ENCODE results near the gene MMEL1.

DNA sequence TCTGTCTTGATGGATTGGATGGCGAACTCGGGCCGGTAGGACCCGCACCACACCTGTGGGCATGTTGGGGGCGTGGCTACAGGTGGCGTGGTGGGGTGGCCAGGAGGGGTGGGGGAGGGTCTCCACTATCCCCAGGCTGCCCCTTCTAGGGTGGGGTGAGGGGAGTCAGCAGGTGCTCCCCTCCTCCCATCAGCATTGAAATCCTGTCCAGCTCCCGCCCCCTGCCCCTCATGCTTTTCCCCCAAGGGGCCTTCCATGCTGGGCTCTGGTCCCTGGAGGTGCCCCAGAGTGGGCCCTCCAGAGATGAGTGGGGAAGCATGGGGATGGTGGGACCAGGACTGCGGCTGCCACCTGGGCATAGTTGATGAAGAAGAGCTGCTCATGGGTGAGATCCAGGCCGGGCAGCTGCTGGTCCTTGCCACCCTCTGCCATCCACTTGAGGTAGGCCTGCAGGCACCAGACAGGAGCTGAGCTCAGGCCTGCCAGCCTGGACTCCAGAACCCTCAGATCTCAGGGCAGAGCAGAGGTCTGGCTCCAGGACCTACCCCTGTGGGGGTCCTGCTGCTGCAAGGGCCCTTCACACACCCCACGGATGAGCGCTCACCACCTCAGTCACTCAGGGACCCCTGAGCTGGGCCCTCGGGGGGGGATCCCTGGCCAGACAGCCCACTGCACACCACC lies 41.1 kb downstream of the MMEL1 start:
- TF ChIP-seq, protein P1, sequence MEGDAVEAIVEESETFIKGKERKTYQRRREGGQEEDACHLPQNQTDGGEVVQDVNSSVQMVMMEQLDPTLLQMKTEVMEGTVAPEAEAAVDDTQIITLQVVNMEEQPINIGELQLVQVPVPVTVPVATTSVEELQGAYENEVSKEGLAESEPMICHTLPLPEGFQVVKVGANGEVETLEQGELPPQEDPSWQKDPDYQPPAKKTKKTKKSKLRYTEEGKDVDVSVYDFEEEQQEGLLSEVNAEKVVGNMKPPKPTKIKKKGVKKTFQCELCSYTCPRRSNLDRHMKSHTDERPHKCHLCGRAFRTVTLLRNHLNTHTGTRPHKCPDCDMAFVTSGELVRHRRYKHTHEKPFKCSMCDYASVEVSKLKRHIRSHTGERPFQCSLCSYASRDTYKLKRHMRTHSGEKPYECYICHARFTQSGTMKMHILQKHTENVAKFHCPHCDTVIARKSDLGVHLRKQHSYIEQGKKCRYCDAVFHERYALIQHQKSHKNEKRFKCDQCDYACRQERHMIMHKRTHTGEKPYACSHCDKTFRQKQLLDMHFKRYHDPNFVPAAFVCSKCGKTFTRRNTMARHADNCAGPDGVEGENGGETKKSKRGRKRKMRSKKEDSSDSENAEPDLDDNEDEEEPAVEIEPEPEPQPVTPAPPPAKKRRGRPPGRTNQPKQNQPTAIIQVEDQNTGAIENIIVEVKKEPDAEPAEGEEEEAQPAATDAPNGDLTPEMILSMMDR (conservative IDR thresholded peaks at IDR 0.05; ENCODE audit: low read depth in 2 of 2): no peak
- TF ChIP-seq POLR2AphosphoS5 (IDR thresholded peaks at IDR 0.05; ENCODE audit: low read depth) (no peak), EZH2 (IDR thresholded peaks at IDR 0.05; ENCODE audit: low read depth, unreplicated experiment) (no peak), ETS1 (IDR thresholded peaks at IDR 0.05) (no peak), CREB1 (CRISPR knock-in tag; IDR thresholded peaks at IDR 0.05; ENCODE audit: low read depth) (no peak), EZH2phosphoT487 (IDR thresholded peaks at IDR 0.05; ENCODE audit: unreplicated experiment) (no peak), NANOG (IDR thresholded peaks at IDR 0.05; ENCODE audit: borderline replicate concordance) (no peak), ZNF114 (CRISPR knock-in tag; IDR thresholded peaks at IDR 0.05) (no peak), STAT1 (IDR thresholded peaks at IDR 0.05; ENCODE audit: unreplicated experiment) (no peak)
- TF ChIP-seq, protein P2, sequence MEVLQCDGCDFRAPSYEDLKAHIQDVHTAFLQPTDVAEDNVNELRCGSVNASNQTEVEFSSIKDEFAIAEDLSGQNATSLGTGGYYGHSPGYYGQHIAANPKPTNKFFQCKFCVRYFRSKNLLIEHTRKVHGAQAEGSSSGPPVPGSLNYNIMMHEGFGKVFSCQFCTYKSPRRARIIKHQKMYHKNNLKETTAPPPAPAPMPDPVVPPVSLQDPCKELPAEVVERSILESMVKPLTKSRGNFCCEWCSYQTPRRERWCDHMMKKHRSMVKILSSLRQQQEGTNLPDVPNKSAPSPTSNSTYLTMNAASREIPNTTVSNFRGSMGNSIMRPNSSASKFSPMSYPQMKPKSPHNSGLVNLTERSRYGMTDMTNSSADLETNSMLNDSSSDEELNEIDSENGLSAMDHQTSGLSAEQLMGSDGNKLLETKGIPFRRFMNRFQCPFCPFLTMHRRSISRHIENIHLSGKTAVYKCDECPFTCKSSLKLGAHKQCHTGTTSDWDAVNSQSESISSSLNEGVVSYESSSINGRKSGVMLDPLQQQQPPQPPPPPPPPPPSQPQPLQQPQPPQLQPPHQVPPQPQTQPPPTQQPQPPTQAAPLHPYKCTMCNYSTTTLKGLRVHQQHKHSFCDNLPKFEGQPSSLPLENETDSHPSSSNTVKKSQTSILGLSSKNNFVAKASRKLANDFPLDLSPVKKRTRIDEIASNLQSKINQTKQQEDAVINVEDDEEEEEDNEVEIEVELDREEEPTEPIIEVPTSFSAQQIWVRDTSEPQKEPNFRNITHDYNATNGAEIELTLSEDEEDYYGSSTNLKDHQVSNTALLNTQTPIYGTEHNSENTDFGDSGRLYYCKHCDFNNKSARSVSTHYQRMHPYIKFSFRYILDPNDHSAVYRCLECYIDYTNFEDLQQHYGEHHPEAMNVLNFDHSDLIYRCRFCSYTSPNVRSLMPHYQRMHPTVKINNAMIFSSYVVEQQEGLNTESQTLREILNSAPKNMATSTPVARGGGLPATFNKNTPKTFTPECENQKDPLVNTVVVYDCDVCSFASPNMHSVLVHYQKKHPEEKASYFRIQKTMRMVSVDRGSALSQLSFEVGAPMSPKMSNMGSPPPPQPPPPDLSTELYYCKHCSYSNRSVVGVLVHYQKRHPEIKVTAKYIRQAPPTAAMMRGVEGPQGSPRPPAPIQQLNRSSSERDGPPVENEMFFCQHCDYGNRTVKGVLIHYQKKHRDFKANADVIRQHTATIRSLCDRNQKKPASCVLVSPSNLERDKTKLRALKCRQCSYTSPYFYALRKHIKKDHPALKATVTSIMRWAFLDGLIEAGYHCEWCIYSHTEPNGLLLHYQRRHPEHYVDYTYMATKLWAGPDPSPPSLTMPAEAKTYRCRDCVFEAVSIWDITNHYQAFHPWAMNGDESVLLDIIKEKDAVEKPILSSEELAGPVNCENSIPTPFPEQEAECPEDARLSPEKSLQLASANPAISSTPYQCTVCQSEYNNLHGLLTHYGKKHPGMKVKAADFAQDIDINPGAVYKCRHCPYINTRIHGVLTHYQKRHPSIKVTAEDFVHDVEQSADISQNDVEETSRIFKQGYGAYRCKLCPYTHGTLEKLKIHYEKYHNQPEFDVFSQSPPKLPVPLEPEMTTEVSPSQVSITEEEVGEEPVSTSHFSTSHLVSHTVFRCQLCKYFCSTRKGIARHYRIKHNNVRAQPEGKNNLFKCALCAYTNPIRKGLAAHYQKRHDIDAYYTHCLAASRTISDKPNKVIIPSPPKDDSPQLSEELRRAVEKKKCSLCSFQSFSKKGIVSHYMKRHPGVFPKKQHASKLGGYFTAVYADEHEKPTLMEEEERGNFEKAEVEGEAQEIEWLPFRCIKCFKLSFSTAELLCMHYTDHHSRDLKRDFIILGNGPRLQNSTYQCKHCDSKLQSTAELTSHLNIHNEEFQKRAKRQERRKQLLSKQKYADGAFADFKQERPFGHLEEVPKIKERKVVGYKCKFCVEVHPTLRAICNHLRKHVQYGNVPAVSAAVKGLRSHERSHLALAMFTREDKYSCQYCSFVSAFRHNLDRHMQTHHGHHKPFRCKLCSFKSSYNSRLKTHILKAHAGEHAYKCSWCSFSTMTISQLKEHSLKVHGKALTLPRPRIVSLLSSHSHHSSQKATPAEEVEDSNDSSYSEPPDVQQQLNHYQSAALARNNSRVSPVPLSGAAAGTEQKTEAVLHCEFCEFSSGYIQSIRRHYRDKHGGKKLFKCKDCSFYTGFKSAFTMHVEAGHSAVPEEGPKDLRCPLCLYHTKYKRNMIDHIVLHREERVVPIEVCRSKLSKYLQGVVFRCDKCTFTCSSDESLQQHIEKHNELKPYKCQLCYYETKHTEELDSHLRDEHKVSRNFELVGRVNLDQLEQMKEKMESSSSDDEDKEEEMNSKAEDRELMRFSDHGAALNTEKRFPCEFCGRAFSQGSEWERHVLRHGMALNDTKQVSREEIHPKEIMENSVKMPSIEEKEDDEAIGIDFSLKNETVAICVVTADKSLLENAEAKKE (CRISPR knock-in tag; IDR thresholded peaks at IDR 0.05): no peak
- TF ChIP-seq, protein P3, sequence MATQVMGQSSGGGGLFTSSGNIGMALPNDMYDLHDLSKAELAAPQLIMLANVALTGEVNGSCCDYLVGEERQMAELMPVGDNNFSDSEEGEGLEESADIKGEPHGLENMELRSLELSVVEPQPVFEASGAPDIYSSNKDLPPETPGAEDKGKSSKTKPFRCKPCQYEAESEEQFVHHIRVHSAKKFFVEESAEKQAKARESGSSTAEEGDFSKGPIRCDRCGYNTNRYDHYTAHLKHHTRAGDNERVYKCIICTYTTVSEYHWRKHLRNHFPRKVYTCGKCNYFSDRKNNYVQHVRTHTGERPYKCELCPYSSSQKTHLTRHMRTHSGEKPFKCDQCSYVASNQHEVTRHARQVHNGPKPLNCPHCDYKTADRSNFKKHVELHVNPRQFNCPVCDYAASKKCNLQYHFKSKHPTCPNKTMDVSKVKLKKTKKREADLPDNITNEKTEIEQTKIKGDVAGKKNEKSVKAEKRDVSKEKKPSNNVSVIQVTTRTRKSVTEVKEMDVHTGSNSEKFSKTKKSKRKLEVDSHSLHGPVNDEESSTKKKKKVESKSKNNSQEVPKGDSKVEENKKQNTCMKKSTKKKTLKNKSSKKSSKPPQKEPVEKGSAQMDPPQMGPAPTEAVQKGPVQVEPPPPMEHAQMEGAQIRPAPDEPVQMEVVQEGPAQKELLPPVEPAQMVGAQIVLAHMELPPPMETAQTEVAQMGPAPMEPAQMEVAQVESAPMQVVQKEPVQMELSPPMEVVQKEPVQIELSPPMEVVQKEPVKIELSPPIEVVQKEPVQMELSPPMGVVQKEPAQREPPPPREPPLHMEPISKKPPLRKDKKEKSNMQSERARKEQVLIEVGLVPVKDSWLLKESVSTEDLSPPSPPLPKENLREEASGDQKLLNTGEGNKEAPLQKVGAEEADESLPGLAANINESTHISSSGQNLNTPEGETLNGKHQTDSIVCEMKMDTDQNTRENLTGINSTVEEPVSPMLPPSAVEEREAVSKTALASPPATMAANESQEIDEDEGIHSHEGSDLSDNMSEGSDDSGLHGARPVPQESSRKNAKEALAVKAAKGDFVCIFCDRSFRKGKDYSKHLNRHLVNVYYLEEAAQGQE (IDR thresholded peaks at IDR 0.05; ENCODE audit: unreplicated experiment): no peak

All from GM23338 (cell line).